ENCODE results near the gene GLRX5. TPM values are rescaled to one million over a fixed set of nuclear protein-coding genes. Genes with fewer than 3 reads are reported as not detected.

GLRX5 gene
- total RNA-seq, 1 experiment from 2014 or later: 72.8 TPM

DNA sequence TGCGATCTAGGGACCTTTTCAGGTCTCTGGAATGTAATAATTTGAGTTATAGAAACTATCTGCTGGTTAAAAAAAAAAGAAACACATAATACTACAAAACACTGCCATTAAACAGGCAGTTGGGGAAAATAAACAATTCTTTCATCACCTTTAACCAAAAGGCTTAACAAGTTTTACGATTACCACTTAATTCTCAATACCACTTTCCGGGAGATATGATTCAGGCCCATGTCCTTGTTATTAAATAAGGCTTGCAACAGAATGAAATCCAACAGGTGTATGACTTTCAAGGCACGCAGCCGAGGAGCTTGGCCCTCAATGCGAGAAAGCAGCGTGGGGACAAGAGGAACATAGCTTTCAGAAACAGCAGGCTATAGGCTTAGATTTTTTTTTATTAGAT is 5.6 kb upstream of the GLRX5 start (continued):
- TF ChIP-seq, protein P1, sequence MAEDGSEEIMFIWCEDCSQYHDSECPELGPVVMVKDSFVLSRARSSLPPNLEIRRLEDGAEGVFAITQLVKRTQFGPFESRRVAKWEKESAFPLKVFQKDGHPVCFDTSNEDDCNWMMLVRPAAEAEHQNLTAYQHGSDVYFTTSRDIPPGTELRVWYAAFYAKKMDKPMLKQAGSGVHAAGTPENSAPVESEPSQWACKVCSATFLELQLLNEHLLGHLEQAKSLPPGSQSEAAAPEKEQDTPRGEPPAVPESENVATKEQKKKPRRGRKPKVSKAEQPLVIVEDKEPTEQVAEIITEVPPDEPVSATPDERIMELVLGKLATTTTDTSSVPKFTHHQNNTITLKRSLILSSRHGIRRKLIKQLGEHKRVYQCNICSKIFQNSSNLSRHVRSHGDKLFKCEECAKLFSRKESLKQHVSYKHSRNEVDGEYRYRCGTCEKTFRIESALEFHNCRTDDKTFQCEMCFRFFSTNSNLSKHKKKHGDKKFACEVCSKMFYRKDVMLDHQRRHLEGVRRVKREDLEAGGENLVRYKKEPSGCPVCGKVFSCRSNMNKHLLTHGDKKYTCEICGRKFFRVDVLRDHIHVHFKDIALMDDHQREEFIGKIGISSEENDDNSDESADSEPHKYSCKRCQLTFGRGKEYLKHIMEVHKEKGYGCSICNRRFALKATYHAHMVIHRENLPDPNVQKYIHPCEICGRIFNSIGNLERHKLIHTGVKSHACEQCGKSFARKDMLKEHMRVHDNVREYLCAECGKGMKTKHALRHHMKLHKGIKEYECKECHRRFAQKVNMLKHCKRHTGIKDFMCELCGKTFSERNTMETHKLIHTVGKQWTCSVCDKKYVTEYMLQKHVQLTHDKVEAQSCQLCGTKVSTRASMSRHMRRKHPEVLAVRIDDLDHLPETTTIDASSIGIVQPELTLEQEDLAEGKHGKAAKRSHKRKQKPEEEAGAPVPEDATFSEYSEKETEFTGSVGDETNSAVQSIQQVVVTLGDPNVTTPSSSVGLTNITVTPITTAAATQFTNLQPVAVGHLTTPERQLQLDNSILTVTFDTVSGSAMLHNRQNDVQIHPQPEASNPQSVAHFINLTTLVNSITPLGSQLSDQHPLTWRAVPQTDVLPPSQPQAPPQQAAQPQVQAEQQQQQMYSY (CRISPR knock-in tag; IDR thresholded peaks at IDR 0.05): no peak
- TF ChIP-seq, protein P2, sequence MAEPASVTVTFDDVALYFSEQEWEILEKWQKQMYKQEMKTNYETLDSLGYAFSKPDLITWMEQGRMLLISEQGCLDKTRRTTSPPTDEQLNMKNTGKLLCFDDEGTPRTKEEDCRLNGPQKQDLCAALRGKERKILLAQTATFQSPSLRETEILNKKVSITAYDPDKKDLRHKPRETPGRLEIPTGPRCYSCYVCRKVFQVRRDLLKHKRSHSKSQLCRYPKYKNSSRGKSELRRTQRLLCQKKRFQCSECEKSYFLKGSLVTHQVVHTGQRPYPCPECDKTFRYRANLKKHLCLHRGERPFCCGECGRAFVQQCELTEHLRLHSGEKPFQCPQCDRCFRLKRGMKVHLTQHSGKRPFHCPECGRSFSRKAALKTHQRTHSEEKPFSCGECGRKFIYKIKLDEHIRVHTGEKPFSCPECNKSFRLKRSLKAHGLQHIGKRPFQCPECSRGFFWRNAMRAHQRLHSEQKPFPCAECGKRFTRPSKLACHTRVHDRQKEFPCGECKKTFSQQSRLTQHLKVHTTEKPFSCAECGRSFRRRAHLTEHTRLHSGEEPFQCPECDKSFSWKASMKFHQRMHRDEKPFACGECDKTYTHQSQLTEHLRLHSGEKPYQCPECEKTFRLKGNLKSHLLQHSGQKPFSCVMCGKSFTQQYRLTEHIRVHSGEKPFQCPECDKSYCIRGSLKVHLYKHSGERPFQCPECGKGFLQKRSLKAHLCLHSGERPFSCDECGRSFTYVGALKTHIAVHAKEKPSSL (CRISPR knock-in tag; conservative IDR thresholded peaks at IDR 0.05): no peak
- TF ChIP-seq TEAD1 (CRISPR knock-in tag; IDR thresholded peaks at IDR 0.05) (no peak), GABPB1 (CRISPR knock-in tag; IDR thresholded peaks at IDR 0.05) (no peak), SP1 (CRISPR knock-in tag; conservative IDR thresholded peaks at IDR 0.05) (no peak)

DNA sequence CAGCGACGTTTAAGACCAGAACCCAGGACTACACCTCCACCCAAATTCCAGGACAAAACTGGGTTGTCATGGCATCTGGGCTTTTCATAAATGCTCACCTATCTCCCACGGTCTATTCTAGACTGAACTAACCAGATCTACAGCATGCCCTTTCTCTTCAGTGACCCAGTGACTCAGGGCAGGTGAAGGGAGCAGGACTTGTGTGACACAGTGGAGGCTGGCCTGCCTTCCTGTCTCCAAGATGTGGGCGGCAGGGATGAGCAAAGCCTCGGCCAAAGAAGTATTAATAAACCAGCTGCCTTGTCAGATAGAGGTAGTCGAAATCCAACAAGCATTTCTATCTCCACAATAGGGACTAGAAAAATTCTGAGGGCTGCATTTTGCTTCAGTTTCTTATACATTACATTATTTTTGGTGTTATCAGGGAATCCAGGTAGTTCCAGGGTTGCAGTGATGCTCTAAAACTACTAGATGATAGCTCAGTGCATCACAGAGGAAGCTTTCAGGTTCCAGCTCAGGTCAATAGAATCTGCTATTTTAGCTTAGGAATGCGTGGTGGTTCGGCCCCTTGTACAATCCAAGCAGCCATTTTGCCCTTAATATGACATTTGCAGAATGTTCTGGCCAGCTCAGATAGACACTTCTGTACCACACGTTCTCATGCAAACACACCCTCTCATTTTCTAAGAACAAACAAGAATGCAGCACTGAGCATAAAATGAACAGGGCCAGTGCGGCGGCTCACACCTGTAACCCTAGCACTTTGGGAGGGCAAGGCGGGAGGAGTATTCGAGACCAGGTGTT is 4.2 kb upstream of the GLRX5 start:
- TF ChIP-seq, protein P3, sequence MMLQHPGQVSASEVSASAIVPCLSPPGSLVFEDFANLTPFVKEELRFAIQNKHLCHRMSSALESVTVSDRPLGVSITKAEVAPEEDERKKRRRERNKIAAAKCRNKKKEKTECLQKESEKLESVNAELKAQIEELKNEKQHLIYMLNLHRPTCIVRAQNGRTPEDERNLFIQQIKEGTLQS (CRISPR knock-in tag; conservative IDR thresholded peaks at IDR 0.05): no peak
- TF ChIP-seq, protein P4, sequence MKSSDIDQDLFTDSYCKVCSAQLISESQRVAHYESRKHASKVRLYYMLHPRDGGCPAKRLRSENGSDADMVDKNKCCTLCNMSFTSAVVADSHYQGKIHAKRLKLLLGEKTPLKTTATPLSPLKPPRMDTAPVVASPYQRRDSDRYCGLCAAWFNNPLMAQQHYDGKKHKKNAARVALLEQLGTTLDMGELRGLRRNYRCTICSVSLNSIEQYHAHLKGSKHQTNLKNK (CRISPR knock-in tag; IDR thresholded peaks at IDR 0.05): no peak
- TF ChIP-seq, protein P5, sequence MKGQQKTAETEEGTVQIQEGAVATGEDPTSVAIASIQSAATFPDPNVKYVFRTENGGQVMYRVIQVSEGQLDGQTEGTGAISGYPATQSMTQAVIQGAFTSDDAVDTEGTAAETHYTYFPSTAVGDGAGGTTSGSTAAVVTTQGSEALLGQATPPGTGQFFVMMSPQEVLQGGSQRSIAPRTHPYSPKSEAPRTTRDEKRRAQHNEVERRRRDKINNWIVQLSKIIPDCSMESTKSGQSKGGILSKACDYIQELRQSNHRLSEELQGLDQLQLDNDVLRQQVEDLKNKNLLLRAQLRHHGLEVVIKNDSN (CRISPR knock-in tag; IDR thresholded peaks at IDR 0.05): no peak
- TF ChIP-seq, protein P6, sequence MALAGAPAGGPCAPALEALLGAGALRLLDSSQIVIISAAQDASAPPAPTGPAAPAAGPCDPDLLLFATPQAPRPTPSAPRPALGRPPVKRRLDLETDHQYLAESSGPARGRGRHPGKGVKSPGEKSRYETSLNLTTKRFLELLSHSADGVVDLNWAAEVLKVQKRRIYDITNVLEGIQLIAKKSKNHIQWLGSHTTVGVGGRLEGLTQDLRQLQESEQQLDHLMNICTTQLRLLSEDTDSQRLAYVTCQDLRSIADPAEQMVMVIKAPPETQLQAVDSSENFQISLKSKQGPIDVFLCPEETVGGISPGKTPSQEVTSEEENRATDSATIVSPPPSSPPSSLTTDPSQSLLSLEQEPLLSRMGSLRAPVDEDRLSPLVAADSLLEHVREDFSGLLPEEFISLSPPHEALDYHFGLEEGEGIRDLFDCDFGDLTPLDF (CRISPR knock-in tag; IDR thresholded peaks at IDR 0.05): no peak
- TF ChIP-seq TP53 (CRISPR knock-in tag; IDR thresholded peaks at IDR 0.05): no peak
- TF ChIP-seq ZNF263 (CRISPR knock-in tag; IDR thresholded peaks at IDR 0.05; ENCODE audit: low read depth): no peak
- TF ChIP-seq HMGA2 (CRISPR knock-in tag; IDR thresholded peaks at IDR 0.05): no peak
- TF ChIP-seq, protein P7, sequence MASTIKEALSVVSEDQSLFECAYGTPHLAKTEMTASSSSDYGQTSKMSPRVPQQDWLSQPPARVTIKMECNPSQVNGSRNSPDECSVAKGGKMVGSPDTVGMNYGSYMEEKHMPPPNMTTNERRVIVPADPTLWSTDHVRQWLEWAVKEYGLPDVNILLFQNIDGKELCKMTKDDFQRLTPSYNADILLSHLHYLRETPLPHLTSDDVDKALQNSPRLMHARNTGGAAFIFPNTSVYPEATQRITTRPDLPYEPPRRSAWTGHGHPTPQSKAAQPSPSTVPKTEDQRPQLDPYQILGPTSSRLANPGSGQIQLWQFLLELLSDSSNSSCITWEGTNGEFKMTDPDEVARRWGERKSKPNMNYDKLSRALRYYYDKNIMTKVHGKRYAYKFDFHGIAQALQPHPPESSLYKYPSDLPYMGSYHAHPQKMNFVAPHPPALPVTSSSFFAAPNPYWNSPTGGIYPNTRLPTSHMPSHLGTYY (CRISPR knock-in tag; IDR thresholded peaks at IDR 0.05): no peak
- ChIA-PET CTCF (no interaction called here), POLR2A (no interaction called here)
- peaks cover 23% of the 10 kb centered on the region for H3K36me3 Mint-ChIP-seq
- peak overlapping the region; percentile 45; the same call in 1 of the 2 replicates for H3K27ac Mint-ChIP-seq
- no peaks in the 10 kb centered on the region for H3K9me3 Mint-ChIP-seq
- ATAC-seq: no peak
- H3K4me3 Mint-ChIP-seq: no peak overlapping the region
- H3K27me3 Mint-ChIP-seq (ENCODE audit: low read depth): no peaks in the 10 kb centered on the region
- H3K4me1 Mint-ChIP-seq: peaks cover 28% of the 10 kb centered on the region
- no peak for DNase-seq (ENCODE audit: low spot score)

Measured in WTC11 (cell line).